AG09319 (cell line): Measurements from ENCODE around the gene LRRC8D.

Experiments
- DNase-seq: peaks from one replicate; pipeline ENCODE4 v3.0.0-alpha.2; 2010; ENCODE audit warnings: low read depth; ENCODE audit errors: extremely low read depth
- TF ChIP-seq, protein P1 (sequence below): IDR thresholded peaks from 2 replicates; pipeline ENCODE4 v1.5.1; 2011; ENCODE audit warnings: low read depth, mild to moderate bottlenecking, inconsistent platforms, low read length, moderate library complexity

The LRRC8D gene

DNA sequence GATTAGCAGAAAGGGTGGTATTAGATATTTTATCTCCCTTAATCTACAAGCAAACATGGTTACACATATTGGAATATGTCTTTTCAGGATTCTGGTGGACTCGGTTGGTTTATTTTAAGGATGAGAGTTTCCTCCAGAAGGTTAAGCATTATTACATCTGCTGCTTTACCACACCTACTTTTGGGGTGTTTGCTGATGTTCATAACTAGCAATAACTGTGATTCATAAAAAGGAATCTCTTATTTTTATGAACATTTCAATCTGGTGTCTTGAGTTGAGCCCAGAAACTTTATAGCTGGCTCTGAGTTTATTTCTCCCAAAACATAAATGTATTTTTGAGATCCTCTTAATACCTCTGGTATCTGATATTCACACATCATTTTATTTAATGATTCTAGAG, 82.7 kb downstream of the LRRC8D start:
- DNase-seq = no peak
- TF ChIP-seq, protein P1, sequence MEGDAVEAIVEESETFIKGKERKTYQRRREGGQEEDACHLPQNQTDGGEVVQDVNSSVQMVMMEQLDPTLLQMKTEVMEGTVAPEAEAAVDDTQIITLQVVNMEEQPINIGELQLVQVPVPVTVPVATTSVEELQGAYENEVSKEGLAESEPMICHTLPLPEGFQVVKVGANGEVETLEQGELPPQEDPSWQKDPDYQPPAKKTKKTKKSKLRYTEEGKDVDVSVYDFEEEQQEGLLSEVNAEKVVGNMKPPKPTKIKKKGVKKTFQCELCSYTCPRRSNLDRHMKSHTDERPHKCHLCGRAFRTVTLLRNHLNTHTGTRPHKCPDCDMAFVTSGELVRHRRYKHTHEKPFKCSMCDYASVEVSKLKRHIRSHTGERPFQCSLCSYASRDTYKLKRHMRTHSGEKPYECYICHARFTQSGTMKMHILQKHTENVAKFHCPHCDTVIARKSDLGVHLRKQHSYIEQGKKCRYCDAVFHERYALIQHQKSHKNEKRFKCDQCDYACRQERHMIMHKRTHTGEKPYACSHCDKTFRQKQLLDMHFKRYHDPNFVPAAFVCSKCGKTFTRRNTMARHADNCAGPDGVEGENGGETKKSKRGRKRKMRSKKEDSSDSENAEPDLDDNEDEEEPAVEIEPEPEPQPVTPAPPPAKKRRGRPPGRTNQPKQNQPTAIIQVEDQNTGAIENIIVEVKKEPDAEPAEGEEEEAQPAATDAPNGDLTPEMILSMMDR = no peak

DNA sequence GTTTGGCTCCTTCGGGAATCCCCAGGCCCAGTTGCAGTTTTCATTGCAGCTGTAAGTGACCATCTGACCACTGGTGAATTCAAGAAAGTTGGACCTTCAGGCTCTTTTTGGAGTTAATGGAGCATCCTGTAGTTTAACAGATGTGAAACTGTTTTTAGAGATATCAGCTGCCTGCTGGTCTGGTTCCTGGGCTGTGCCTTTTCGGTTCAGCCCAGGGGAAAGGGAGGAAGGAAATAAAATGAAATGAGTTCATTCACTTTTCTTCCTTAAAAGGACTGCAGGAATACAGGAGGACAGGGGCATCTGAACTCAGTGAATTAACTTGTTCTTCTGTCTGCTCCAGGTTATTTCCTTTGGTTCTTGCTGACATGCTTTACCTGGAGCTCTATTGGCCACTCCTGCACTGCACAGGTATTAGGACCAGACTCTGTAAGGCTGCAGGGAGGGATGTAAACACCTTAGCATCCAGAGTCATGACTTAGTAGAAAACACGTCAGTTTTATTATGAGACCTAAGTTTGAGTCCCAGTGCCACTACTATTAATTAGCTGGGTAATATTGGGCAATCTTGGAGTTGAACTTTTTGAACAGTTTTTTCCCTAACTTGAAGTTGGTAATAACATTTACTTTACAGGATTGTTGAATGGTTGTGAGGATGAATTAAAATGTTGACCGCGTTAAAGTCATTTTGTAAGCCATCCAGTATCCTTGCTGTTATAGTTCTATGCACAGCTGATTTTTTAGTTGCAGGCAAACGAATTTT, 83.6 kb downstream of the LRRC8D start:
- DNase-seq = no peak
- TF ChIP-seq, protein P1 = no peak

- no peak for DNase-seq
- TF ChIP-seq, protein P1 = no peak
These were observed 84.7 kb downstream of the LRRC8D start for GRCh38 chr1:89905395-89906058.

DNA sequence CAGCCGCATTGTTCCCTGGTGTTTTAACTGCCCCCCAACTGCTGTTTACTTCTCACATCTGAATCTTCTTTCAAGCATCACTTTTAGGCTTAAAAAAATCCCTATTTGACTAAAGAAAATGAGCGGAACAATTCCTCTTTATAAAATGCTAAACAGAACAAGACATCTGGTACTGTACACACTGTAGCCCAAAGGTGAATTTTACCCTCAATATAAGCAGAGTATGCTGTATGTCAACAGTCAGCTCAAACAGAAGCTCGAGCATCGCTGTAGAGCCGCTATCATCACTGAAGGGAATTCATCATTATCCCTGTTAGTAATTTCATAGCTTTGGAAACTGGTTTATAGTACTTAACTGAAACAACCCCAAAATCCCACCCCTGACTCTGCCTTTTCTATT, 85.3 kb downstream of the LRRC8D start:
- DNase-seq = no peak
- TF ChIP-seq, protein P1 = no peak

GRCh38 chr1:89907727-89908212, 86.9 kb downstream of the LRRC8D start:
- DNase-seq = no peak
- TF ChIP-seq, protein P1 = no peak

- TF ChIP-seq, protein P1 = no peak
- DNase-seq = no peak
These were observed 87.4 kb downstream of the LRRC8D start for GRCh38 chr1:89908273-89908671.
